ENCODE results near the gene IGSF8.

DNA sequence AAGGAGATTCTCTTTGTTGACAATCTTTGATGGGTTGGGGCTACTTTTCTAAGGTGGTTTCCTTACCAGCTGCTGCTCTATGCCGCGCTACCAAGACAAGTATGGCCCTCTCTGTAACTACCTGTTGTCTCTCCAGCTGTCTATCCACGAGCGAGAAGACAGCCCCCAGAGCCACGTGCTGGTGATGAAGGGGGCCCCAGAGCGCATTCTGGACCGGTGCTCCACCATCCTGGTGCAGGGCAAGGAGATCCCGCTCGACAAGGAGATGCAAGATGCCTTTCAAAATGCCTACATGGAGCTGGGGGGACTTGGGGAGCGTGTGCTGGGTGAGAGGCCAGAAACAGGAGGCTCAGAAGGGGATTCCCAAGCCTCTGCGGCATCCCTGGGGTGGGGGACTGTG is 31.5 kb upstream of the IGSF8 start:
- TF ChIP-seq POLR2A (IDR thresholded peaks at IDR 0.05): no peak
- TF ChIP-seq, protein P1, sequence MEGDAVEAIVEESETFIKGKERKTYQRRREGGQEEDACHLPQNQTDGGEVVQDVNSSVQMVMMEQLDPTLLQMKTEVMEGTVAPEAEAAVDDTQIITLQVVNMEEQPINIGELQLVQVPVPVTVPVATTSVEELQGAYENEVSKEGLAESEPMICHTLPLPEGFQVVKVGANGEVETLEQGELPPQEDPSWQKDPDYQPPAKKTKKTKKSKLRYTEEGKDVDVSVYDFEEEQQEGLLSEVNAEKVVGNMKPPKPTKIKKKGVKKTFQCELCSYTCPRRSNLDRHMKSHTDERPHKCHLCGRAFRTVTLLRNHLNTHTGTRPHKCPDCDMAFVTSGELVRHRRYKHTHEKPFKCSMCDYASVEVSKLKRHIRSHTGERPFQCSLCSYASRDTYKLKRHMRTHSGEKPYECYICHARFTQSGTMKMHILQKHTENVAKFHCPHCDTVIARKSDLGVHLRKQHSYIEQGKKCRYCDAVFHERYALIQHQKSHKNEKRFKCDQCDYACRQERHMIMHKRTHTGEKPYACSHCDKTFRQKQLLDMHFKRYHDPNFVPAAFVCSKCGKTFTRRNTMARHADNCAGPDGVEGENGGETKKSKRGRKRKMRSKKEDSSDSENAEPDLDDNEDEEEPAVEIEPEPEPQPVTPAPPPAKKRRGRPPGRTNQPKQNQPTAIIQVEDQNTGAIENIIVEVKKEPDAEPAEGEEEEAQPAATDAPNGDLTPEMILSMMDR (IDR thresholded peaks at IDR 0.05): no peak
